Measurements from ENCODE around the gene DCD. TPM values are rescaled to one million over a fixed set of nuclear protein-coding genes. Genes with fewer than 3 reads are reported as not detected.

DCD gene
- total and polyA plus RNA-seq, 12 donors, result not detected

- WGBS, 2 donors, result 61 to 73% methylated on average over 6 of the region's 6 CpGs
- no peak for ATAC-seq
Measured at GRCh38 chr12:54616933-54617680, 31.1 kb downstream of the DCD start.

GRCh38 chr12:54612225-54612750 is 35.9 kb downstream of the DCD start:
- Histone ChIP-seq H3K4me1 (no peaks in the 10 kb centered on the region), H3K27me3 (peaks cover 0 to 33% (median 29%) of the 10 kb centered on the region in 7 donors), H3K9me3 (no peaks in the 10 kb centered on the region), H3K36me3 (no peaks in the 10 kb centered on the region), H3K27ac (no peak overlapping the region), H3K4me3 (no peak overlapping the region)
- no peak for ATAC-seq
- WGBS, 2 donors, result 52 to 55% methylated on average over 1 of the region's 1 CpG
- TF ChIP-seq CTCF (IDR thresholded peaks at IDR 0.05), result no peak
- intact Hi-C loops (cut with DNase I), result no loop called here
- no peak for DNase-seq

More at GRCh38 chr12:54616933-54617680, 31.1 kb downstream of the DCD start:
- no peaks in the 10 kb centered on the region for H3K36me3 ChIP-seq
- intact Hi-C loops (cut with DNase I), result no loop called here
- no peak overlapping the region for H3K27ac ChIP-seq
- H3K4me3 ChIP-seq, result no peak overlapping the region
- DNase-seq, result no peak
- peaks cover 0 to 40% (median 32%) of the 10 kb centered on the region in 7 donors for H3K27me3 ChIP-seq
- H3K4me1 ChIP-seq, result no peaks in the 10 kb centered on the region
- no peaks in the 10 kb centered on the region for H3K9me3 ChIP-seq
- no peak for TF ChIP-seq CTCF (IDR thresholded peaks at IDR 0.05)

GRCh38 chr12:54611715-54612149 is 36.4 kb downstream of the DCD start:
- H3K4me1 ChIP-seq, result no peaks in the 10 kb centered on the region
- peaks cover 0 to 33% (median 29%) of the 10 kb centered on the region in 7 donors for H3K27me3 ChIP-seq
- no peak for TF ChIP-seq CTCF (IDR thresholded peaks at IDR 0.05)
- ATAC-seq, result no peak
- no peak overlapping the region for H3K27ac ChIP-seq
- intact Hi-C loops (cut with DNase I), result no loop called here
- no peak overlapping the region for H3K4me3 ChIP-seq
- H3K9me3 ChIP-seq, result no peaks in the 10 kb centered on the region
- 58 to 74% methylated on average over 3 of the region's 3 CpGs for WGBS, 2 donors
- DNase-seq, result no peak
- H3K36me3 ChIP-seq, result no peaks in the 10 kb centered on the region

GRCh38 chr12:54608769-54609168 is 39.4 kb downstream of the DCD start:
- TF ChIP-seq CTCF (IDR thresholded peaks at IDR 0.05), result no peak
- Histone ChIP-seq H3K27me3 (peaks cover 0 to 21% (median 13%) of the 10 kb centered on the region in 7 donors), H3K4me1 (no peaks in the 10 kb centered on the region), H3K9me3 (no peaks in the 10 kb centered on the region), H3K4me3 (no peak overlapping the region), H3K36me3 (no peaks in the 10 kb centered on the region), H3K27ac (no peak overlapping the region)
- no peak for ATAC-seq
- DNase-seq, result no peak
- WGBS, 2 donors, result 67 to 83% methylated on average over 2 of the region's 2 CpGs
- intact Hi-C loops (cut with DNase I), result loop anchor here in 1 of 10 donors (10.0 kb wide), 1 partner anchor 346 kb away; no protein-coding TSS in a partner anchor

All from heart right ventricle (tissue), 16 donors.